ENCODE data around the gene RUNX2.

The RUNX2 gene

GRCh38 chr6:45590696-45591184 lies 262.6 kb downstream of the RUNX2 start:
- no peak for DNase-seq (ENCODE audit: low spot score)

DNA sequence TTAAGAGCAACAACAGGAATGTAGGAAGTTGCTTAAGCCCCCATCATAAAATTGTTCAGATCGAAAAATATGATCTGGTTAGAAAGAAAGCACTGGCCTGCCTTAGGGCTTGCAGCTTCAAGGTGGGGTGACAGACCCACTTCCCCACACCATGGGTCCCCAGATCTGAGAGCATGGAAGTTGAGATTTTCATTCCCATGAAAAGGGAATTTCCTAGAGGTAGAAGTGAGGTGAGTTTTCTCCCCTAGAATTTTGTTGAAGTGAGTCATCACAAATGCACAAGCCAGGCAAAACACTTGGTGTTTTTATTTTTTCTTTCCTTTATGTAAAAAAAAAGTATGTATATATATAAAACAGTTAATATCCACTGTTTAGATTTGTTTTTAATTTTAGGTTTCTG lies 263.2 kb downstream of the RUNX2 start:
- DNase-seq (ENCODE audit: low spot score), result no peak

- DNase-seq (ENCODE audit: low spot score), result no peak
Observed at GRCh38 chr6:45591890-45592289, 263.8 kb downstream of the RUNX2 start.

GRCh38 chr6:45592991-45593390 lies 264.9 kb downstream of the RUNX2 start:
- DNase-seq (ENCODE audit: low spot score), result no peak

- DNase-seq (ENCODE audit: low spot score), result no peak
Observed at GRCh38 chr6:45595010-45595851, 267.1 kb downstream of the RUNX2 start.

DNA sequence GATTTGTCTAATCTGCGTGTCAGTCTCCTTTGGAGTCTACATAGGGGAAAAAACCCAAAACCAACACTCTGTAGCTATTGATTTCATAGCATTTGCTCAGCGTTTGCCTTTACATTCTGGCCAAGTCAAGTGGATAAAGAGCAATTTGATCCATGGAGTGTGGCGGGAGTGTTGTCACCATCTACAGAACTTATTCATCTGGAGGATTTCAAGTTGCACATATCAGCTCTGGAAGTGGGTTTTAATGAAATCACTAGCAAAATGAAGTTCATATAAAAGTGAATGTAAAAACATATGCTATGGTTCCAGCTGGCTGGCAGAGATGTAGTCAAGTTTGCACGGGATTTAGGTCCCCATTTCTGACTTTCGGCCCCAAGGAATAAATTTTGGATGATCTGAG lies 269.3 kb downstream of the RUNX2 start:
- no peak for DNase-seq (ENCODE audit: low spot score)

DNA sequence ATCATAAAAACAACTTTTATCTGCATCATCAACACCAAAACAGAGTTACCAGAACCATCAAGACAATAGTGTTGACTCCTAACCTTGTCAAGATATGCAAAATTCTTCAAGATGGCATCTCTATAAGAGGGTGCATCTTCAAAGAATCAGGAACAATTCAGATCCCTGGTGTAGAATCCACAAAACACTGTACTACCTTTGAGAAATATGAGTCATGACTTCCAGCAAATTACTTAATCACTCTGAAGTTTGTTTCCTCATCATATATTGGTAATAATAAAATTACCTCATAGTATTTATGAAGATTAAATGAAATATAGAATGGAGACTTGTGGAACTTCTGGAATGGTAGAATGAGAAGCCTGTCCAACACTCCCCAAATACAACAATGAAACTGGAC lies 270.9 kb downstream of the RUNX2 start:
- DNase-seq (ENCODE audit: low spot score), result no peak

- no peak for DNase-seq (ENCODE audit: low spot score)
Observed at GRCh38 chr6:45605971-45606370, 277.8 kb downstream of the RUNX2 start.

DNA sequence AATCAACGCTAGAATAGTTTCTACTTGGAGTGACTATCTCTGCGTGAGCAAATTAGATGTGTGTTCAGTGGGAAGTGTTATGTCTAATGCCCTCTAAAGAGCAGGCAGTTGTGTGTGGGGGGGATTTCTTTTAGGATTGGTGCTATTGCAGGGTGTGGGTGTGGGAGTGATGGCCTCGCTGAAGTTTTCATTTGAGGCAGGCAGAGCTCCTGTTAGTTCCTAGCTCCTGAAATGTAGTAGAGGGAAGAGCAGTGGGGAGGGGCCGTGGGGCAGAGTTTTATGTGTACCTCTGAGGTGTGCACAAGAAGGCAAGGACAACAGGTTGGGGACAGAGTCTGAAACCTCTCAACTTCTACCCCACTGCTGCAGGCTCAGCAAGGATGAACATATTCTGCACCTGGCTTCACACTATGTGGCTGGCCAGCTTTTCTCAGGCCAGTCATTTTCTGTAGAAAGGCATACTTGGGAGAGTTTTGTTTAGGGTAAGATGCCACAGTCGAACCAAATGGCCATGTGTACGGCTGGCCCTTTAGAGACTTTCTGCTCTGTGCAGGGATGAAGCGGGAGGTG lies 278.8 kb downstream of the RUNX2 start:
- no peak for DNase-seq (ENCODE audit: low spot score)

GRCh38 chr6:45607798-45608197 lies 279.7 kb downstream of the RUNX2 start:
- no peak for DNase-seq (ENCODE audit: low spot score)

- no peak for DNase-seq (ENCODE audit: low spot score)
Observed at GRCh38 chr6:45608252-45608913, 280.3 kb downstream of the RUNX2 start.

DNA sequence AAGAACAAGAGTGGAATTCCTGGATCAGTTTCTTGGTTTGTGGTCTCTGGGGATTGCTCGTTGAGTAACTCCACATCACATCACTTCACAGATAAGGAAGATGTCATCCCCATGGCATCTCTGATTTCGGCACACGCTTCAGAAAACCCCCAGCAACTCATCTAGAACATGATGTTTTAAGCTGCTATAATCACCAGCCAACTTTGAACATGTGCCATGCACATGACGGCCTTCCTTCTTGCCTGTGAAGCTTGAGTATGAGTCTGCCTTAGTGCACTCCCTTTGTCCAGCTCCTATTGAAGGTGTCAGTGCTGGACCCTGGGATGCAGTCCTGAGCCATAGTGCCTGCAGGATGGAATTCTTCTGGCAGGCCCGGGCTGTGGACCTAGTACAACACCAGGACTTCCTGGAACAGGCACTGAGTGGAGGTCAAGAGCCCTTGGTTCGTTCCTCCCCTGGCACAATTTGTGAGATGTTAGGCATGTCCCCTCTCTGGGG lies 281.1 kb downstream of the RUNX2 start:
- no peak for DNase-seq (ENCODE audit: low spot score)

GRCh38 chr6:45610374-45610773 lies 282.2 kb downstream of the RUNX2 start:
- no peak for DNase-seq (ENCODE audit: low spot score)

GRCh38 chr6:45610832-45611231 lies 282.7 kb downstream of the RUNX2 start:
- DNase-seq (ENCODE audit: low spot score), result no peak

DNA sequence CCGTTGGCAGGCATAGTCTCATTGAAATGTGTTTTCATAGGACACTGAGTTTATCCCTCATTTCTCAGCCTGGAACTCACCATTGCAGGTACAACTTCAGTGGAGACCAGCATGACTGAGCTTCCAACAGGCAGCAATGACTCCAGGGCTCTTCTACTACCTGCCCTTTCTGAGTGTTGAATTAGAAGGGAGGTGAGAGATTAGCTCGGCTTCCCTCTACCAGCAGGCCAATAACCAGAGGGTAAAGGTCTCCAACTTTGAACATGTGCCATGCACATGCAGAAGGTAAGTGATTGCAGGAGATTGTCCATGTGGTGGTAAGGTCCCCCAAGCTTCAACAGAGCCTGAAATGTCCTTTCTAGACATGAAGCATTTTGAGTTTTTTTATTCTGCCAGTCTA lies 283.4 kb downstream of the RUNX2 start:
- no peak for DNase-seq (ENCODE audit: low spot score)

DNA sequence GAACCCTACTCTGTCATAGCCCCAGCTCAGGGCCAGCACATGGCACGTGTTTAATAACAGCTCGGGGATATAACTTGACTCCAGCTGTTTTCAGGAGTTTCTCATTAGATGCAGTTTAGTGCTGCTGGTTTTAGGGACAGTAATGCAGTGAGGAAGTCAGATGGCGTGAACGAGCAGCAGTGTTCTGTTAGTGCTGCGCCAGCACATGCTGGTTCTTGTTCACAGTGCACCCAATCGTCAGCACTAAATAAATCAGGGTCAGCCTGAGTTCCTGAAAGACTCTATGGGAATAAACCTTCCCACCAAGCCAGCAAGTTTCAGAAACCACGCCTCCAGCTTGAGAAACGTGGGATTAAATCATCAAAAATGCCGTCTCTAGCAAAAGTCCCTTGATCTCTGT lies 285.5 kb downstream of the RUNX2 start:
- no peak for DNase-seq (ENCODE audit: low spot score)

- DNase-seq (ENCODE audit: low spot score), result no peak
Observed at GRCh38 chr6:45614488-45615285, 286.6 kb downstream of the RUNX2 start.

DNA sequence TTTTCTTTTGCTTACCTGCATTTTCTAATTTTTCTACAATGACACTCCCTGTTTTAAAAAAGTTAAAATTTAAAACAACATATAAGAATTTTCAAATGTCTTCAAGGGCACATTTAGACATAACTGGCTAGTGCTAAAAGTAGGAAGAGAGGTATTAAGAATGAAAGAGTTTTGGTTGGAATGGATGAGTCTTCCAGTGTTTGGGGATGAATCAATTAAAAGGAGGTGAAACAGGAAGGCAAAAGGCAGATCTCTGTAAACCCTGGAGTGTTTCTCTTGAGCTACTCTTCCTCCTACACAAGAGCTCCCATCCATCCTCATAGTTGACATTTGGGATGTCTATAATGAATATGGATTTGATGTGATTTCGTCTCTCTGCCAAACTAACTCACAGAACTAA lies 288.1 kb downstream of the RUNX2 start:
- no peak for DNase-seq (ENCODE audit: low spot score)

GRCh38 chr6:45617441-45617840 lies 289.3 kb downstream of the RUNX2 start:
- DNase-seq (ENCODE audit: low spot score), result no peak

GRCh38 chr6:45618259-45618658 lies 290.1 kb downstream of the RUNX2 start:
- no peak for DNase-seq (ENCODE audit: low spot score)

GRCh38 chr6:45619211-45619760 lies 291.2 kb downstream of the RUNX2 start:
- DNase-seq (ENCODE audit: low spot score), result no peak

GRCh38 chr6:45619994-45620471 lies 291.9 kb downstream of the RUNX2 start:
- no peak for DNase-seq (ENCODE audit: low spot score)

All from left forelimb (tissue), 1 donor.